Caco-2 (cell line): ENCODE data around the gene PLEKHA1. TPM values are rescaled to one million over a fixed set of nuclear protein-coding genes. Genes with fewer than 3 reads are reported as not detected.
A peak's percentile ranks its signal among the peaks of the same experiment; 100 is the strongest.

Experiments used
- BruUV-seq: library from RNA; stranded (reverse); fragments of 400-500 nt; replicated peaks from 2 replicates; lab custom pipeline; 2021; lab: Mats Ljungman, UMichigan
- CTCF ChIA-PET: fragments of 300-600 bp; sonication (Branson Sonifier 250); formaldehyde crosslinking; loops from one replicate; lab custom pipeline; 2022; ENCODE audit warnings: antibody characterized with exemption; lab: Charles Lee
- POLR2A ChIA-PET: fragments of 300-600 bp; sonication (Branson Sonifier 250); formaldehyde crosslinking; loops from one replicate; lab custom pipeline; 2022; ENCODE audit warnings: antibody characterized with exemption; lab: Charles Lee
- DNase-seq, 2 experiments: peaks; one replicate each; pipeline versions ENCODE4 v3.0.0 to v3.0.0-alpha.2; 2020 to 2022
- H3K27me3 ChIP-seq: replicated peaks from 2 replicates; pipeline ENCODE4 v1.6.0; 2011; ENCODE audit warnings: low read length; ENCODE audit not compliant: control insufficient read depth, insufficient read depth
- H3K36me3 ChIP-seq: 2 replicates; pipeline ENCODE4 v1.5.1; 2011; ENCODE audit warnings: low read length; ENCODE audit not compliant: control insufficient read depth, insufficient read depth
- H3K4me1 ChIP-seq: fragments of 250-450 bp; sonication (Bioruptor Pico); 2 replicates; pipeline ENCODE4 v1.5.1; 2020; ENCODE audit warnings: mild to moderate bottlenecking
- H3K4me3 ChIP-seq: 2 replicates; pipeline ENCODE4 v1.5.1; 2011; ENCODE audit warnings: low read depth, mild to moderate bottlenecking, control low read depth, low read length
- H3K9me3 ChIP-seq: fragments of 250-450 bp; sonication (Bioruptor Pico); 2 replicates; pipeline ENCODE4 v1.5.1; 2020; ENCODE audit warnings: mild to moderate bottlenecking, moderate library complexity
- H3K27ac Mint-ChIP-seq: one replicate; pipeline ENCODE4 v1.8.0; 2022; ENCODE audit warnings: mixed read lengths; ENCODE audit not compliant: unreplicated experiment
- H3K27me3 Mint-ChIP-seq: one replicate; pipeline ENCODE4 v1.8.0; 2022; ENCODE audit warnings: mixed read lengths; ENCODE audit not compliant: insufficient read depth, unreplicated experiment
- H3K36me3 Mint-ChIP-seq: one replicate; pipeline ENCODE4 v1.8.0; 2022; ENCODE audit warnings: mild to moderate bottlenecking, mixed read lengths; ENCODE audit not compliant: insufficient read depth, unreplicated experiment
- H3K4me1 Mint-ChIP-seq: one replicate; pipeline ENCODE4 v1.8.0; 2022; ENCODE audit warnings: low read depth, mixed read lengths; ENCODE audit not compliant: unreplicated experiment
- H3K4me3 Mint-ChIP-seq: one replicate; pipeline ENCODE4 v1.8.0; 2022; ENCODE audit warnings: mild to moderate bottlenecking, moderate library complexity, mixed read lengths; ENCODE audit not compliant: unreplicated experiment
- H3K9me3 Mint-ChIP-seq: one replicate; pipeline ENCODE4 v1.8.0; 2022; ENCODE audit warnings: mixed read lengths; ENCODE audit not compliant: unreplicated experiment
- CTCF ChIP-seq, 2 experiments: fragments of 200-600 bp in 1 of 2; IDR thresholded peaks; 1 replicate in 1 of 2; 2 replicates in 1 of 2; pipeline versions ENCODE4 v1.5.1 to v1.8.0; 2011 to 2022; ENCODE audit warnings: antibody characterized with exemption in 1 of 2, control low read depth in 1 of 2, inconsistent platforms in 1 of 2, low read depth in 1 of 2, low read length in 1 of 2, mild to moderate bottlenecking in 1 of 2, moderate library complexity in 1 of 2; ENCODE audit not compliant: insufficient read depth in 1 of 2, severe bottlenecking in 1 of 2, unreplicated experiment in 1 of 2
- intact Hi-C: fragments of 100-400 bp; cut with micrococcal nuclease; formaldehyde crosslinking; loops from one replicate; pipeline ENCODE4 v1.10.0; 2022; ENCODE audit not compliant: unreplicated experiment
- total RNA-seq: library from RNA; stranded (reverse); gene quantifications from 2 replicates; pipeline ENCODE4 v1.2.3, GENCODE V29; 2022

PLEKHA1 gene
- total RNA-seq, 1 experiment from 2014 or later: 48.4 TPM

GRCh38 chr10:122445904-122446303, 71.4 kb downstream of the PLEKHA1 start:
- H3K4me3 ChIP-seq: no peak overlapping the region
- H3K4me1 ChIP-seq: peaks cover 8% of the 10 kb centered on the region; the same call in 1 of the 2 replicates
- no TSS peak for BruUV-seq
- intact Hi-C loops: no loop called here
- Mint-ChIP-seq H3K27ac (no peak overlapping the region), H3K9me3 (no peaks in the 10 kb centered on the region), H3K27me3 (no peaks in the 10 kb centered on the region), H3K36me3 (peaks cover 6% of the 10 kb centered on the region), H3K4me1 (peaks cover 12% of the 10 kb centered on the region), H3K4me3 (no peak overlapping the region)
- POLR2A ChIA-PET: no interaction called here
- TF ChIP-seq CTCF (IDR thresholded peaks at IDR 0.05; ENCODE audit: insufficient read depth in 1 of 2, low read depth in 1 of 2, low read length in 1 of 2, severe bottlenecking in 1 of 2, unreplicated experiment in 1 of 2): no peak
- no peaks in the 10 kb centered on the region for H3K36me3 ChIP-seq
- DNase-seq: no peak
- no peaks in the 10 kb centered on the region for H3K27me3 ChIP-seq
- CTCF ChIA-PET: no interaction called here
- H3K9me3 ChIP-seq: no peaks in the 10 kb centered on the region

DNA sequence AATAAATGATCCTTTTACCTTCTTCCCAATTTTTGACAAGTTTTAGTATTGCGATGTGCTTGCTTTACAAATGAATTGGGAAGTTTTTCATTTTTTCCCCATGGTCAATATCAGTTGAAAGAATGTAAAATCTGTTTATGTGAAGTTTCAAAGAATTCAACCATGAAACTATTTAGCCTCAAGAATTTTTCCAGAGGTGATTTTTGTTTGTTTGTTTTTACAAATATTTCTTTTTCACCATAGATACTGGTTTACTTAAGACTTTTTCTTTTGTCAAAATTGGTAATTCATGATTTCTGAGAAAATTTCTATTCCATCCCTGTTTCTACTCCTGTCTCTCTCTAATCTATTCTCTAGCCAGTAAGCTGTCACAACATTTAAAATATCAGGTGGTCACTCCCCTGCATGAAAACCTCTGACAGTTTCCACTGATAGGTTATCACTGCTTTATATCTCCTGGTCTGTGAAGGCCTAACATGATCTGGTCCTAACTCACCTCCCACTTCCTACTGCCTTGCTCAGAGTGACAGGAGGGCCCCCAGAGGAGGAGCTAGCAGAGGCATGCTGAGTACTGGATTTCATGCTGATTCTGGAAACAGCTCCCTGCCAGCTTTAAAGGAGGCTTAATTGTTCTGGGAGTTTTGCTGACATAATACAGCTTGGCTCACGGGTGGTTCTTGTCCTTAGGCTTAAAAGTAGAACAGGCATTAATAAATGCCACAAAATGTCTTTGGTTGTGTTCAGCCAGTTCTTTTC, 72.3 kb downstream of the PLEKHA1 start:
- peaks cover 8% of the 10 kb centered on the region; the same call in 1 of the 2 replicates for H3K4me1 ChIP-seq
- intact Hi-C loops: no loop called here
- peaks cover 10% of the 10 kb centered on the region for H3K4me1 Mint-ChIP-seq
- H3K9me3 Mint-ChIP-seq: no peaks in the 10 kb centered on the region
- no peak overlapping the region for H3K4me3 ChIP-seq
- H3K9me3 ChIP-seq: no peaks in the 10 kb centered on the region
- no peaks in the 10 kb centered on the region for H3K27me3 ChIP-seq
- no peak overlapping the region for H3K4me3 Mint-ChIP-seq
- ChIA-PET POLR2A (no interaction called here), CTCF (interaction anchor here (0.6 to 1.0 kb wide), 3 partner anchors 119 to 202 kb away, joined by 3 to 4 read pairs (median 3); no protein-coding TSS in a partner anchor)
- no peak for TF ChIP-seq CTCF (IDR thresholded peaks at IDR 0.05; ENCODE audit: insufficient read depth in 1 of 2, low read depth in 1 of 2, low read length in 1 of 2, severe bottlenecking in 1 of 2, unreplicated experiment in 1 of 2)
- no peaks in the 10 kb centered on the region for H3K36me3 ChIP-seq
- DNase-seq: peak; percentile 47 to 52
- BruUV-seq: no TSS peak
- H3K27ac Mint-ChIP-seq: no peak overlapping the region
- peaks cover 6% of the 10 kb centered on the region for H3K36me3 Mint-ChIP-seq
- no peaks in the 10 kb centered on the region for H3K27me3 Mint-ChIP-seq

DNA sequence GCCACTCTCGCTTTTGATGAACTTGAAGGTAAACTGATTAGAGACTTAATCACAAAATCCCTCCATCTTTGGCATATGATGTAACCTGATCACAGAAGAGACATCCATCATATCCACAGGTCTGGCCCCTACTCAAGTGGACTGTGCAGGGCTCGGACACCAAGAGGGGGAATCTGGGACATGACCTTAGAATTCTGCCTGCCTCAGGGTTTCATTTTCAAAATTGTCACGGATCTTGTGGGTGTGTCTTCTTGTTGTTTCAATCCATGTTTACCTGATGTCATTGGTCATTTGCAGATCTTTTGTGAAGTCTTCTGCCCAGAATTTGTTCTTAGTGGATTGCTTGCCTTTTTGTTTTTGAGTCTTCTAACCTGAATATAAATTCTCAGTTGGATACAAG, 74.1 kb downstream of the PLEKHA1 start:
- intact Hi-C loops: no loop called here
- no peak for TF ChIP-seq CTCF (IDR thresholded peaks at IDR 0.05; ENCODE audit: insufficient read depth in 1 of 2, low read depth in 1 of 2, low read length in 1 of 2, severe bottlenecking in 1 of 2, unreplicated experiment in 1 of 2)

More for the DNA sequence above, 74.1 kb downstream of the PLEKHA1 start:
- DNase-seq: no peak
- POLR2A ChIA-PET: no interaction called here
- CTCF ChIA-PET: interaction anchor here (0.6 kb wide), 1 partner anchor 9 kb away, joined by 4 read pairs; no protein-coding TSS in a partner anchor
- Mint-ChIP-seq H3K36me3 (peaks cover 6% of the 10 kb centered on the region), H3K9me3 (no peaks in the 10 kb centered on the region), H3K4me1 (peaks cover 7% of the 10 kb centered on the region), H3K27ac (no peak overlapping the region), H3K27me3 (no peaks in the 10 kb centered on the region), H3K4me3 (no peak overlapping the region)
- BruUV-seq: no TSS peak
- no peaks in the 10 kb centered on the region for H3K36me3 ChIP-seq
- no peaks in the 10 kb centered on the region for H3K27me3 ChIP-seq
- H3K4me3 ChIP-seq: no peak overlapping the region
- no peaks in the 10 kb centered on the region for H3K9me3 ChIP-seq
- H3K4me1 ChIP-seq: peaks cover 8% of the 10 kb centered on the region; the same call in 1 of the 2 replicates
